Activated CD8-positive, alpha-beta memory T cell treated with anti-CD3 and anti-CD28 coated beads, Interleukin-2, amount 10 ng/mL, durations not matched to agents 7 days and 5 days (primary cell): Measurements from ENCODE around the gene SLF1. TPM values are rescaled to one million over a fixed set of nuclear protein-coding genes. Genes with fewer than 3 reads are reported as not detected.
"Not testable (repeated sequence)": the region's sequence is repeated elsewhere in the genome, so short reads cannot be mapped to it uniquely, and the experiment has no call there.

Experiments
- ATAC-seq: fragments of 150-1000 bp; cut with Tn5 transposase; one replicate; pipeline ENCODE4 v1.10.0; 2021; ENCODE audit warnings: moderate library complexity
- CTCF ChIA-PET: fragments of 350-600 bp; sonication (Branson Sonifier 250); formaldehyde crosslinking; loops from one replicate; lab custom pipeline; 2021; ENCODE audit warnings: antibody characterized with exemption; lab: Charles Lee
- DNase-seq: peaks from one replicate; pipeline ENCODE4 v3.0.0-alpha.2; 2020
- H3K27ac Mint-ChIP-seq: one replicate; pipeline ENCODE4 v1.8.0; 2021; ENCODE audit warnings: mild to moderate bottlenecking, mixed read lengths
- H3K27me3 Mint-ChIP-seq: one replicate; pipeline ENCODE4 v1.8.0; 2021; ENCODE audit warnings: mixed read lengths
- H3K36me3 Mint-ChIP-seq: one replicate; pipeline ENCODE4 v1.8.0; 2021; ENCODE audit warnings: mild to moderate bottlenecking, mixed read lengths
- H3K4me1 Mint-ChIP-seq: one replicate; pipeline ENCODE4 v1.8.0; 2021; ENCODE audit warnings: mixed read lengths
- H3K4me3 Mint-ChIP-seq: one replicate; pipeline ENCODE4 v1.8.0; 2021; ENCODE audit warnings: mild to moderate bottlenecking, moderate library complexity, mixed read lengths
- H3K9me3 Mint-ChIP-seq: one replicate; pipeline ENCODE4 v1.8.0; 2022; ENCODE audit warnings: low read depth, mixed read lengths
- total RNA-seq, 2 experiments: library from RNA; stranded (reverse); gene quantifications; one replicate each; pipeline ENCODE4 v1.2.3, GENCODE V29; 2021

The SLF1 gene
- 10 to 100 TPM; 27.5 to 33.1 TPM for total RNA-seq

GRCh38 chr5:94618493-94619328, at the start of gene SLF1, which contains the start of gene KIAA0825:
Gene SLF1, plus strand, starts transcription at chr5:94618669. Its CDS starts 10,142 bp downstream, at chr5:94628811.
Gene KIAA0825, minus strand, starts transcription at chr5:94618604. Its CDS starts 81,478 bp downstream, at chr5:94537126.
- peak; percentile 94 for DNase-seq
- Mint-ChIP-seq H3K27me3 (no peaks in the 10 kb centered on the region), H3K36me3 (peaks cover 6% of the 10 kb centered on the region), H3K27ac (peak within 1 kb of the TSS; percentile 92), H3K4me1 (peaks cover 54% of the 10 kb centered on the region), H3K9me3 (no peaks in the 10 kb centered on the region), H3K4me3 (peak within 1 kb of the TSS; percentile 88)
- CTCF ChIA-PET = interaction anchor here (1.1 to 2.0 kb wide), 4 partner anchors 12 to 99 kb away, joined by 3 to 8 read pairs (median 4); no protein-coding TSS in a partner anchor
- ATAC-seq = peak; percentile 95

GRCh38 chr5:94571415-94571814, 47.1 kb upstream of the SLF1 start:
- no peaks in the 10 kb centered on the region for H3K9me3 Mint-ChIP-seq
- H3K27ac Mint-ChIP-seq = no peak overlapping the region
- no peak for ATAC-seq
- no peak for DNase-seq
- H3K27me3 Mint-ChIP-seq = no peaks in the 10 kb centered on the region
- no peak overlapping the region for H3K4me3 Mint-ChIP-seq
- CTCF ChIA-PET = no interaction called here
- peaks cover 22% of the 10 kb centered on the region for H3K36me3 Mint-ChIP-seq
- H3K4me1 Mint-ChIP-seq = peaks cover 24% of the 10 kb centered on the region

- Mint-ChIP-seq H3K36me3 (peaks cover 22% of the 10 kb centered on the region), H3K4me1 (peaks cover 42% of the 10 kb centered on the region)
- H3K9me3 Mint-ChIP-seq, H3K27ac Mint-ChIP-seq, DNase-seq, H3K27me3 Mint-ChIP-seq, H3K4me3 Mint-ChIP-seq, CTCF ChIA-PET, ATAC-seq: not testable (repeated sequence)
Measured at GRCh38 chr5:94573349-94573748, 45.1 kb upstream of the SLF1 start.

GRCh38 chr5:94575196-94575595, 43.3 kb upstream of the SLF1 start:
- CTCF ChIA-PET = interaction anchor here (0.7 to 2.5 kb wide), 3 partner anchors 13 to 50 kb away, joined by 3 to 7 read pairs (median 4); no protein-coding TSS in a partner anchor
- Mint-ChIP-seq H3K4me3 (peak overlapping the region; percentile 26), H3K9me3 (no peaks in the 10 kb centered on the region), H3K4me1 (peaks cover 57% of the 10 kb centered on the region), H3K27me3 (no peaks in the 10 kb centered on the region), H3K27ac (peak overlapping the region; percentile 97), H3K36me3 (peaks cover 24% of the 10 kb centered on the region)
- DNase-seq (peak; percentile 72), ATAC-seq (peak; percentile 84)

- DNase-seq (no peak), ATAC-seq (peak; percentile 68)
- peaks cover 65% of the 10 kb centered on the region for H3K4me1 Mint-ChIP-seq
- H3K36me3 Mint-ChIP-seq = peaks cover 35% of the 10 kb centered on the region
- CTCF ChIA-PET = interaction anchor here (0.7 kb wide), 1 partner anchor 53 kb away, joined by 3 read pairs; no protein-coding TSS in a partner anchor
- peaks cover 3% of the 10 kb centered on the region for H3K9me3 Mint-ChIP-seq
- no peaks in the 10 kb centered on the region for H3K27me3 Mint-ChIP-seq
- peak overlapping the region; percentile 88 for H3K27ac Mint-ChIP-seq
- H3K4me3 Mint-ChIP-seq = peak overlapping the region; percentile 51
Measured at GRCh38 chr5:94577466-94578245, 40.8 kb upstream of the SLF1 start.

GRCh38 chr5:94595281-94595840, 23.1 kb upstream of the SLF1 start:
- CTCF ChIA-PET = no interaction called here
- ATAC-seq (no peak), DNase-seq (no peak)
- Mint-ChIP-seq H3K36me3 (peaks cover 17% of the 10 kb centered on the region), H3K4me1 (no peaks in the 10 kb centered on the region), H3K27ac (no peak overlapping the region), H3K9me3 (no peaks in the 10 kb centered on the region), H3K4me3 (no peak overlapping the region), H3K27me3 (no peaks in the 10 kb centered on the region)

- CTCF ChIA-PET = no interaction called here
- peaks cover 41% of the 10 kb centered on the region for H3K4me1 Mint-ChIP-seq
Measured at GRCh38 chr5:94613583-94613982, 4.9 kb upstream of the SLF1 start.

GRCh38 chr5:94614156-94614805, 4.2 kb upstream of the SLF1 start:
- no peak overlapping the region for H3K27ac Mint-ChIP-seq
- H3K9me3 Mint-ChIP-seq = no peaks in the 10 kb centered on the region
- CTCF ChIA-PET = interaction anchor here (0.7 kb wide), 1 partner anchor 124 kb away, joined by 3 read pairs; no protein-coding TSS in a partner anchor
- H3K4me1 Mint-ChIP-seq = peaks cover 42% of the 10 kb centered on the region
- no peak overlapping the region for H3K4me3 Mint-ChIP-seq
- ATAC-seq (no peak), DNase-seq (no peak)
- H3K36me3 Mint-ChIP-seq = peaks cover 7% of the 10 kb centered on the region
- no peaks in the 10 kb centered on the region for H3K27me3 Mint-ChIP-seq

More at GRCh38 chr5:94613583-94613982, 4.9 kb upstream of the SLF1 start:
- no peaks in the 10 kb centered on the region for H3K27me3 Mint-ChIP-seq
- H3K9me3 Mint-ChIP-seq = no peaks in the 10 kb centered on the region
- ATAC-seq = no peak
- no peak for DNase-seq
- H3K36me3 Mint-ChIP-seq = peaks cover 7% of the 10 kb centered on the region
- no peak overlapping the region for H3K4me3 Mint-ChIP-seq
- H3K27ac Mint-ChIP-seq = no peak overlapping the region

- Mint-ChIP-seq H3K9me3 (no peaks in the 10 kb centered on the region), H3K36me3 (peaks cover 3% of the 10 kb centered on the region), H3K4me3 (no peak overlapping the region), H3K27me3 (no peaks in the 10 kb centered on the region), H3K27ac (no peak overlapping the region), H3K4me1 (peaks cover 46% of the 10 kb centered on the region)
- CTCF ChIA-PET = interaction anchor here (1.0 to 1.2 kb wide), 2 partner anchors 41 to 91 kb away, joined by 3 to 6 read pairs; no protein-coding TSS in a partner anchor
- DNase-seq (no peak), ATAC-seq (no peak)
Measured at GRCh38 chr5:94615862-94616261, 2.6 kb upstream of the SLF1 start.

GRCh38 chr5:94618029-94618492, 408 bp upstream of the SLF1 start:
- ATAC-seq (peak; percentile 52), DNase-seq (peak; percentile 61)
- Mint-ChIP-seq H3K4me1 (peaks cover 54% of the 10 kb centered on the region), H3K9me3 (no peaks in the 10 kb centered on the region), H3K27me3 (no peaks in the 10 kb centered on the region), H3K36me3 (peaks cover 6% of the 10 kb centered on the region), H3K4me3 (peak overlapping the region; percentile 88), H3K27ac (peak overlapping the region; percentile 92)
- CTCF ChIA-PET = interaction anchor here (1.5 to 2.0 kb wide), 3 partner anchors 12 to 93 kb away, joined by 3 to 8 read pairs (median 6); no protein-coding TSS in a partner anchor

- no peaks in the 10 kb centered on the region for H3K27me3 Mint-ChIP-seq
- CTCF ChIA-PET = no interaction called here
- peak overlapping the region; percentile 88 for H3K4me3 Mint-ChIP-seq
- peaks cover 54% of the 10 kb centered on the region for H3K4me1 Mint-ChIP-seq
- DNase-seq = no peak
- peaks cover 6% of the 10 kb centered on the region for H3K36me3 Mint-ChIP-seq
- no peak overlapping the region for H3K27ac Mint-ChIP-seq
- ATAC-seq = no peak
- H3K9me3 Mint-ChIP-seq = no peaks in the 10 kb centered on the region
Measured at GRCh38 chr5:94620256-94620655, 1.8 kb downstream of the SLF1 start.

- Mint-ChIP-seq H3K27me3 (no peaks in the 10 kb centered on the region), H3K27ac (peak overlapping the region; percentile 13)
Measured at GRCh38 chr5:94621763-94622162, 3.3 kb downstream of the SLF1 start.

More at GRCh38 chr5:94621763-94622162, 3.3 kb downstream of the SLF1 start:
- Mint-ChIP-seq H3K4me1 (peaks cover 50% of the 10 kb centered on the region), H3K9me3 (no peaks in the 10 kb centered on the region), H3K36me3 (peaks cover 8% of the 10 kb centered on the region), H3K4me3 (peak overlapping the region; percentile 34)
- CTCF ChIA-PET = no interaction called here
- DNase-seq (no peak), ATAC-seq (no peak)
